ENCODE data around the gene REX1BD.
A peak's percentile ranks its signal among the peaks of the same experiment; 100 is the strongest.

Gene REX1BD

DNA sequence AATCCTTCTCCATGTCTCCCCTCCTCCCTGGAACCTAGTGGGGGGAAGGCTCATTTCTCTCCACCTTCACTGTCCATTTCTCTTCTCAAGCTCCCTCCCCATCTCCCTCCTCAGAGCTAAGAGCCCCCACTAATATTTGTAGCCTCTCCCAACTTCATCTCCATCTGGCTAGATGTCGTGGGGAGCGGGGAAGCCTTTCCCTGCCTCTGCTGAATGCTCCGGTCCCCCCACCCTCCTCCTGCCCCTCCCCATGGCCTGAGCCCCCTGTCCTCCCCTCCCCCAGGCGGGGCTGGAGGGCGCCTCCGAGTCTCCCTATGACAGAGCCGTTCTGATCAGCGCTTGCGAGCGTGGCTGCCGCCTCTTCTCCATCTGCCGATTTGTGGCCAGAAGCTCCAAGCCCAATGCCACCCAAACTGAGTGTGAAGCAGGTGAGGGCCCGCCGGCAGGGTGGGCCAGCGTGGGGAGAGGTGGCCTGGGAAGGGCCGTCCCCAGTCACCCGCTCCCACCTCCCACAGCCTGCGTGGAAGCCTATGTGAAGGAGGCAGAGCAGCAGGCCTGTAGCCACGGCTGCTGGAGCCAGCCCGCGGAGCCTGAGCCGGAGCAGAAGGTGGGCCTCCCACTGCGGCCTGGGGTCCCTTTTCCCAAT is 25.1 kb downstream of the REX1BD start:
- DNase-seq (ENCODE audit: low read depth), result no peak

DNA sequence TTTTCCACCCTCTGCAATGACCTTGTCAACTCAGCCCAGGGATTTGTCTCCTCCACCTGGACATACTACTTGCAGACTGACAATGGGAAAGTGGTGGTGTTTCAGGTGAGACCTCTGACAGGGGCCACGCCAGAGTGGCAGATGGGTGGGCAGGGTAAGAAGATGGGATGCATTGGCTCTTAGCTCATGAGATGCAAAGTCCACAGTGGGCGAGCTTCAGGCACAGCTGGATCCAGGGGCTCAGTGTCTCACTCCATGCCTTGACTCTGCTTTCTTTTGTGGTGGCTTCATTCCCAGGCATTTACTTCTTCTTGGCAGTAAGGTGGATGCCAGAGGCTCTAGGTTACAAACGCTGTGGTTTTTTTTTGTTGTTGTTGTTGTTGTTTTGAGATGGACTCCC is 27.4 kb downstream of the REX1BD start:
- DNase-seq (ENCODE audit: low read depth), result no peak

DNA sequence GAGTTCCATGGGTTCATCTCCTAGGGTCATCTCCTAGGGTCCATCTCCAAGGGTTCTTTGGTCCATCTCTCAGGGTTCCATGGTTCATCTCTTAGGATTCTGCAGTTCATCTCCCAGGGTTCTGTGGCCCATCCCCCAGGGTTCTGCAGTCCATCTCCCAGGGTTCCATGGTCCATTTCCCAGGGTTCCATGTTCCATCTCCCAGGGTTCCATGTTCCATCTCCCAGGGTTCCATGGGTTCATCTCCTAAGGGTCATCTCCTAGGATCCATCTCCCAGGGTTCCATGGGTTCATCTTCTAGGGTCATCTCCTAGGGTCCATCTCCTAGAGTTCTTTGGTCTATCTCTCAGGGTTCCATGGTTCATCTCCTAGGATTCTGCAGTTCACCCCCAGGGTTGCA is 29.0 kb downstream of the REX1BD start:
- no peak for DNase-seq (ENCODE audit: low read depth)

DNA sequence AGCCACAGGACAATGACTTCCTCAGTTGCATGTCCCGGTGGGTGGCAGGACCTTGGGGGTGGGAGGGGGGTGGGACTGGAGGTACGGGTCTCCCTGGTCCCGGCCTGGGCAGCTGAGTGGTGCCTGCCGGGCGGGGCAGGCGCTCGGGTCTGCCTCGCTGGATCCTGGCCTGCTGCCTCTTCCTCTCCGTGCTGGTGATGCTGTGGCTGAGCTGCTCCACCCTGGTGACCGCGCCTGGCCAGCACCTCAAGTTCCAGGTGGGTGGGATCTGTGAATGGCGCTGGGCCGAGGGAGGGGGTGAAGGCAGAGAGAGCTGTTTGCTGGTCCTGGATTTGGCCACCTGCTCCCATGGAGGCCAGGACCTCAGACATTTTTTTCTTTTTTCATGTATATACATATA is 29.6 kb downstream of the REX1BD start:
- no peak for DNase-seq (ENCODE audit: low read depth)

DNA sequence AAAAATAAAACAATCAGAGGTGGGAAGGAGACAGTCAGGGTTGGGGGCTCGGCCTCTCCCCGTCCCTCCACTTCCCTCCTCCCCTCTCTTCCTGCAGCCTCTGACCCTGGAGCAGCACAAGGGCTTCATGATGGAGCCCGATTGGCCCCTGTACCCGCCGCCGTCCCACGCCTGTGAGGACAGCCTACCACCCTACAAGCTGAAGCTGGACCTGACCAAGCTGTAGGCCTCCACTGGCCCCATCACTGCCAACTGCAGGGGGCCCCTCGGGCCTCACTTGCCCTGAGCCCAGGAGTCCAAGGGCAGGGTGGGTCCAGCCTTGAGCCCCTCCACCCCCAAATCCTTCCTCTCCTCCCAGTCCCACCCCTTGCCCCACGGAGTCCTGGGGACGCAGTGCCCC is 31.7 kb downstream of the REX1BD start:
- no peak for DNase-seq (ENCODE audit: low read depth)

DNA sequence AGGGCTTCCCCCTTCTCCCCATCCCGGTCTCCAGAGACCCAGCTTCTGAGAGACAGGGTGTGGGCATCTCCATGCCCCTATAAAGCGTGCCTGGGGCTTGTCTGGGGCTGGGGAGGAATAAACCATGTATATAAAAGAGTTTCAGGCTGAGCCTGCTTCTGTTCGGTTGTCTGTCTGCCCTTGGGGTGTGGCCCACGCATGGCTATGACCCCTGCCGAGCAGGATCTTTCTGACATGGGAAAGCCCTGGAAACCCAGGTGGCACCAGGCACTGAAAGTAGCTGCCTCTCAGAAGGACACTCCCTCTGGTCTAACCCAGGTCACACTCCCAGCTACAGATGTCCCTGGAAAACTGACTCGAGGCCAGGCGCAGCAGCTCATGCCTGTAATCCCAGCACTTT is 32.3 kb downstream of the REX1BD start:
- no peak for DNase-seq (ENCODE audit: low read depth)

DNA sequence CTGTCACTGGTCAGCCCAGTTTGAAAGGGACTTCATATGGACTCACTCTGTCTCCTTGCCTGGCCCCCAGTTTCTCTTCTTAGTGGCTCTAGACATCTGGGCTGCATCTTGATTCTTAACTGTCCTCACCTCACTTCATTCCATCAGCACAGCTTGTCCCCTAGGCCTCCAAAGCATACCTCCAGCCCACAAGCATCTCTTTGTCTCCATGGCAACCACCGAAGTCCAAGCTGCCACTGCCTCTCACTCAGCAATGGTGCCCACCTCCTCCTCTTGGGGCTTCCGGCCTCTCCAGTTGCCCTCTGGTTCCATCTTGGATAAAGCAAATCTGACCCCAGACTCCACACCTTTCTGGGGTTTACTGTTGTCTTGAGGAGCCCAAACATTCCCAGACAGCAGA is 38.3 kb downstream of the REX1BD start:
- no peak for DNase-seq (ENCODE audit: low read depth)

DNA sequence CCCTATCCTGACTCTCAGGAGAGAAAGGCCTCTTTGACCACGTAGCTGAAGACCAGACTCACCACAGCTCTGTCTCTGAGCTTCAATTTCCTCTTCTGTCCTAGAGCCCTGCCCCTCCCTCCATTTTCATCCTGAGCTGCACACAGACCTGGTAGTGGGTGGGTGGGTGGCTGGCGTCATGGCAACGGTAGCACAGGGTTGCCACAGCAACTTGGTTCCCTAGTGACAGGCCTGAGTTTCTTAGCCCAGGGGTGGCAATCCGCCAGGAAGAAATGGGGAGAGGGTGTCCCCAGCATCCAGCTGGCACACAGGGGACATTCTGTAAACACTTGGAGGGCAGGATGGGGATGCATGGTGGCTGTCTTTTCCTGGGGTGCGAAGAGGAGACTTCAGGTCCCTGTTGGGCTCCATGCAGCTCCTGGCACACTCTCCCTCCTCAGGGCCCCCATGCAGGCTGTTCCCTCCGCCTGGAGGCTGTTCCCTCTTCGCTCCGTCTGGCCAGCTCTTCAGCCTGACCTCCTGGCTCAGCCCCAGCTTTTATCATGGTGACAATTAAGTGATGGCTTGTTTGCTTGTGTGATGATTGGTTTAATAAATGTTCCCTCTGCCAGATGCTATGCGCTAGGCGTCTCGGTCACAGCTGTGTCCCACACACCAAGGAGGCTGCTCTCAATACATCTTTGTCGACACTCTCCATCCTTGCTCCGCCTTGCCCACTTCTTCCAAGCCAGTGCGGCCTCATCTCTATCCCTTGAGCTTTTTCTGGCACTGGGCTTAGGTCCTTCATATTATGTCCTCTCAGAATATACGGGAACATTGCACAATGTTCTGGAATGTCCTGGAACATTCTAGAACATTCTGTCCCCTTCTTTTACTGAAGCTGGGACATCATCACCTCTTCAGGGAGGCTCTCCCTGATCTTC is 40.8 kb downstream of the REX1BD start:
- no peak for DNase-seq (ENCODE audit: low read depth)

DNA sequence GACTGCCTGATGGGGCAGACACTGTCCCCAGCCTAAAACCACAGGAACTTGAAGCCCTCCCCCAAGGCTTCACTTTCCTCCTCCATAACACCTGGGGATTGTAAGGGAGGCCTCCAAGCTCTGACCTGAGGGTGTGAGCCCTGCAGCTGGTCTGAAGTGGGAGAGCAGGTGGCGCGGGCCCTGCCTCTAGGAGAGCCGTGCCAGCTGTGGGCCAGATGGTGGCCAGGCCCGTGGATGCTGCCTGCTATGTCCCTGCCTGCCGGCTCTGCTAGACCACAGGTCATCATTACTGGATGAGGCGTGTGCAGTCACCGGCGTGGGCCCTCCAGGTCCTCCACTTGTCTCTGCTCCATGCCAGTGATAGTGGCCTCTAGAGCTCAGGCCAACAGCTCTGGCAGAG is 44.7 kb downstream of the REX1BD start:
- no peak for DNase-seq (ENCODE audit: low read depth)

DNA sequence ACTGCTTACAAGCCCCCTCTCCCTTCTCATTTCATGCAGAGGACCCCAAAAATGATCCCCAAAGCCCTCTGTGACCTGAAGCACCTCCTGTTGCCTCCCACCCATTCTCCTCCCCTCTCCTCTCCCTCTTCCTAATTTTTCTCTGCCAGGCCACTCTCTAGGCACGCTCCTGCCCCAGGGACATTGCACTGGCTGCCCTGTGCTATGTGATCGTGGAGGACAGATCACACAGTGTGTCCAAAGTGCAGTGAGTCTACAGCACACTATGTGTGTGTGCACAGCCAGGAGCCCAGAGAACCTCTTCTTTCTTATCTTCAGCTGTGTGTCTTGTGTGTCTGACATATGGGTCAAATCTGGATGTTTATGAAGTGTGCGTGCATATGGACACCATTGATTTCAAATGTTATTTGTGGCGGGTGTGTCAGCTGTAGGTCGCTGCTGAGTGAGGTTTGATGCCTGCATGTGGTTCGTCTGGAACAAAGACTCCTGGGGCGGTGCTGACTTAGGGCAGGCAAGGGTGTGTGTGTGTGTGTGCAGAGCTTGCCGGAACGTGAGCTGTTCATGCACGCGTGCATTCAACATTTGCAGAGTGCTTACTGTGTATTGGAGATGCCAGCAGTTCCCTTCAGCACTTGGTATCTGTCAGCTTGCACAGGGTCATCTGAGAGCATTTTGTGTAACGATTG is 46.2 kb downstream of the REX1BD start:
- DNase-seq (ENCODE audit: low read depth), result no peak

DNA sequence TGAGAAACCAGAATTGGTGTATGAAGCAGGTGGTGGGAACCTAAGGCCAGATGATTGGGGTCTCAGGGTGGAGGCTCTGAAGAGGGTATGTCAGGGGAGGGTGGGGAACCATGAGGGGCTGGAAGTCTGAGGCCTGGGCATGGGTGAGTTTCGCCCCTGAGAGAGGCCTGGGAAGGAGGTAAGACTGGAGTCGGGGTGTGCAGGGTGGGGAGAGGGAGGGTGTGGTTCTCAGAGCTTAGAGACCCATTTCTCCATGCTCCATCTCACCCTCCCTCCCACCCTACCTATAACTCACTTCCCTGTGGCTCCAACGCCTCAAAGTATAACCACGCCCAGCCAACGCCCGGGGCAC is 47.2 kb downstream of the REX1BD start:
- DNase-seq (ENCODE audit: low read depth), result no peak

DNA sequence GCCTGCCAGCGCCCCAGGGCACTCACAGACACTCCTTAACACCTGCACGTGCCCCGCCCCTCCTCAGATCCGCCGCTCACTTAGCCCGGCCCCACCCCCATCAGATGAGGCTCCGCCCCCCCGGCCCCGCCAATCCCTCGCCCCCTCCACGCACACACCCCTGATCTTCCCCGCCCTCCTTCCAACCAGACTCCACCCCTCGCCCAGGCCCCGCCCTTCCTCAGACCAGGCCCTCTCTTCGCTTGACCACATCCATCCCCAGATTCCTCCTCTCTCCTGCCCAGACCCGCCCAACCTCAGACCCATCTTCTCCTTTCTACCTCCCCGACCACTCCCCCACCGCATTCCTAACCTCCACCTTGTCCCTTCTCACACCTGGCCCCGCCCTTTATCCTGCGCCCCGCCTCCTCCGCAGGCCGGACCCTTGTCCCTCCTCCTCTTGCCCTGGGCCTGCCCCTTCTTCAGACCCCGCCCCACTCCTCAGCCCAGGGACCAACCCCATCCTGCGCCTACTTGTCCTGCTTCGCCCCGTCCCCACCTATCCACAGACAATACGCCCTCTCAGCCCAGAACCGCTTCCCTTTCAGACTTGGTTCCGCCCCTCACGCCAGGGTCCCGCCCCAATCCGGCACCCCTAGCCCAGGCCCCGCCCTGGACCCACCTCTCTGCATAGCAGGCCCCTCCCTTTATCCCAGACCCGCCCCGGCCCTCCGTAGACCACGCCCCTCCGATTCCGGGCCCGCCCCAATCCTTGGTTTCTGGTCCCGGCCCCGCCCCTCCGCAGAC is 47.8 kb downstream of the REX1BD start:
- peak; percentile 98 for DNase-seq (ENCODE audit: low read depth)

DNA sequence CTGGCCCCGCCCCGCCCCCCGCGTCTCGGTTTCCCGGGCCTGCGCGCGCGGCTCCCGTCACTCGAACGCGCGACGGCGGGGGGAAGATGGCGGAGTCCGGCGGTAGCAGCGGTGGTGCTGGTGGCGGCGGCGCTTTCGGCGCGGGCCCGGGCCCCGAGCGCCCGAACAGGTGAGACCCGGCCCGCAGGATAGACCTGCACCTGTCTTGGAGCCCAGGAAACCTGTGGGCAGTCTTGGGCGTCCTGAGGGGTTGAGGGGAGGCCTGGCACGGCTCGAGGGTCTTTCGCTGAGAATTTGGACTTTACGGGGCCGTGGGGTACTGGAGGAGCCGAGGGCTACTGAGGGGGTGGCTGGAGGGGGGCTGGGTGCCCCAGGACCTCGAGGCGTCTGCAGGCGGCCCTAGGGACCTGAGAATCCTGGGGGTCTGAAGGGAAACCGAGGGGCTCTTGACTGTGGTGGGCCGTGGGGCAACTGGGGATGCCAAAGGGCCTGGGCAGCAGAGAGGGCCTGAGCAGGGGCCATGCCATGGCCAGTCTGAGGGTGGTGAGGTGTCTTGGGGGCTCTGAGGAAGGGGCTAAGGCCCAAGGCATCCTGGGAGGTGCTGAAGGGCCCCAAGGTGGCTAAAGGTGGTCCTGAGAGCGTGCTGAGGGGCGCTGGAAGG is 48.5 kb downstream of the REX1BD start, which contains the start of gene KLHL26:
TSS of gene KLHL26 (plus strand) at position 60 of the 661 bp plus-strand sequence. CDS start at position 87, 27 bp downstream.
- DNase-seq (ENCODE audit: low read depth), result no peak

DNA sequence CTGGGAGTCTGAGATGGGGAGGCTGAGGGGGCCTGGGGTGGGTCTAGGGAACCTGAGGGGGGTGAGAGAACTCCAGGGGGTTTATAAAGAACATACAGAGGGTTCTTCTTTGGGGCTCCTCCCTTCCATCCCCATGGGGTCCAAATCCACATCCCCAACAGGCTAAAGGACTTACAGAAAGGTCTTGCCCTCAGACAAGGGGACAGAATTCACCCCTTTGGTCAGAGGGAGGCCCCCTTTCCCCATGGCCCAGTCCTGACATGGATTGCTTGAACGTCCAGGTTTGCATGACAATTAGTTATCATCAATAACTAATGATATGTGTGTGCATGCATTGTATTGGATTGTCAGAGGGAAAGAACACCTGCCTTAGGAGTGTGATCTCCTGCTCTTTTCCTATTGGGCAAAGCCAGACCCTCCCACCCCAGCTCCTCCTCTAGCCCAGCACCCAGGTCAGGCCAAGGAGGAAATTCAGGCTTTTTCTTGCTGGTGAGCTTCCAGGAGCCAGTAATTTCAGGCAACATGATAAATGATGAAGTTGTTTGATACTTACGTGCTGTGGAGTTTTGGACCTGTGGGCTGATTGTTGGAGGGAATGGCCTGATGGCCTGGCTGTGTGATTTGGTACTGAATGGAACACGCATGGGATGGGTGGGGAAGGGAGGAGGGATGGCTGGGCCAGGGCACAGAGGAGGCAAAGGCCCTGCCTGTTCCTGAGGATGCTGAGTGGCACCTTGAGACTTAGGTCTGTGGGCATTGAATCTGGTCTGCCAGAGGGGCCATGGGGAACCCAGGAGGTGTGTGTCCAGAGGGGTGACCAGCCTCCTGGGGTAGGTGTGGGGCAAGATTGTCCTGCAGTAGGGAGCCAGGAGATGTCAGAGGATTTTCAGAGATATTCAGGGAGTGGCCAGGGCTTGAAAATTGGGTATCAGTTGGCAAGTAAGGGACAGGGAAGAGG is 49.4 kb downstream of the REX1BD start:
- DNase-seq (ENCODE audit: low read depth), result no peak

DNA sequence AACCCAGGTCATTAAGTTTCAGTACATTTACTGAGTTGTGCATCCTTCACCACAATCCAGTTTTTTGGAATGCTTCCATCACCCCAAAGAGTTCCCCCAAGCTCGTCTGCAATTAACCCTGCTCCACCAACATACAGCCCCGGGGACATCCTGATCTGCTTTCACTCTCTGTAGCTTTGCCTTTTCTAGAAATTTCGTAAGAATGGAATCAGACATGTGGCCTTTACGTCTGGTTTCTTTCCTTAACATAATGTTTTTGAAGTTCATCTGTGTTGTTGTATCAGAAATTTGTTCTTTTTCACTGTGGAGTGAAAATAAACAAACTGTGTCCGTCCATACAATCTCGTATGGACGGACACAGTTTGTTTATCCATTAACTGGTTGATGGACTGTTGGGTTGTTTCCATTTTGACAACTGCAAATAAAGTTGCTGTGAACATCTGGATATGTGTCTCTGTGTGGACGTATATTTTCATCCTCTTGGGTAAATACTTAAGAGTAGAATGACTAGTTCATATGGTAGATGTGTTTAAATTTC is 51.2 kb downstream of the REX1BD start:
- DNase-seq (ENCODE audit: low read depth), result no peak
